ELR (cell line): Measurements from ENCODE around the gene OLFML3.

Experiments
- DNase-seq: peaks from one replicate; pipeline ENCODE4 v3.0.0-alpha.2; 2015; ENCODE audit warnings: low read depth

The OLFML3 gene

GRCh38 chr1:114025609-114026401, 46.5 kb downstream of the OLFML3 start:
- no peak for DNase-seq

DNA sequence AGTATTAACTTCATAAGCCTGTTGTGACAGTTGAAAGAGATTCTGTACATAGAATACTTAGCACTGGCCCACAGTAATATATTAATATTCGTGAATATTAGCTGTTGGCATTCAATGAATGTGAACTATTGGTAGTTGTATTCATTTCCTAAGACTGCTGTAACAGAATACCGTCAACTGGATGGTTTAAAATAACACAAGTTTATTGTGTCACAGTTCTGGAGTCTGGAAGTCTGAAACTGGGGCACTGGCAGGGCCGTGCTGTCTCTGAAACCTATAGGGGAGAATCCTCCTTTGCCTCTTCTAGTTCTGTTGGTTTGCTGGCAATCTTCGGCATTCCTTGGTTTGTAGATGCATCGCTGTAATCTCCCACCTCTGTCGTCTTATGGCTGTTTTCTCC, 47.5 kb downstream of the OLFML3 start:
- DNase-seq: no peak
